ENCODE results near the gene LHX4. TPM values are rescaled to one million over a fixed set of nuclear protein-coding genes. Genes with fewer than 3 reads are reported as not detected.

The LHX4 gene
- polyA plus RNA-seq, 6 donors from 2014 or later, result 0.12 to 0.42 (median 0.23) TPM; not detected in 1

GRCh38 chr1:180246579-180246978 is 16.5 kb downstream of the LHX4 start:
- Mint-ChIP-seq H3K27ac (no peak overlapping the region), H3K27me3 (peaks cover 27 to 58% (median 53%) of the 10 kb centered on the region in 3 donors), H3K36me3 (no peaks in the 10 kb centered on the region), H3K4me3 (no peak overlapping the region), H3K9me3 (peaks cover 0 to 2% (median 0%) of the 10 kb centered on the region in 7 donors), H3K4me1 (peaks cover 0 to 3% (median 0%) of the 10 kb centered on the region in 3 donors)
- ATAC-seq (ENCODE audit: low read depth in 2 of 2) (no peak), DNase-seq (no peak)

GRCh38 chr1:180247061-180247460 is 17.0 kb downstream of the LHX4 start:
- Mint-ChIP-seq H3K27ac (no peak overlapping the region), H3K27me3 (peaks cover 27 to 57% (median 54%) of the 10 kb centered on the region in 3 donors), H3K9me3 (peaks cover 0 to under 1% (median 0%) of the 10 kb centered on the region in 7 donors), H3K36me3 (no peaks in the 10 kb centered on the region), H3K4me1 (peaks cover 0 to 3% (median 0%) of the 10 kb centered on the region in 3 donors), H3K4me3 (no peak overlapping the region)
- DNase-seq, result no peak
- no peak for ATAC-seq (ENCODE audit: low read depth in 2 of 2)

DNA sequence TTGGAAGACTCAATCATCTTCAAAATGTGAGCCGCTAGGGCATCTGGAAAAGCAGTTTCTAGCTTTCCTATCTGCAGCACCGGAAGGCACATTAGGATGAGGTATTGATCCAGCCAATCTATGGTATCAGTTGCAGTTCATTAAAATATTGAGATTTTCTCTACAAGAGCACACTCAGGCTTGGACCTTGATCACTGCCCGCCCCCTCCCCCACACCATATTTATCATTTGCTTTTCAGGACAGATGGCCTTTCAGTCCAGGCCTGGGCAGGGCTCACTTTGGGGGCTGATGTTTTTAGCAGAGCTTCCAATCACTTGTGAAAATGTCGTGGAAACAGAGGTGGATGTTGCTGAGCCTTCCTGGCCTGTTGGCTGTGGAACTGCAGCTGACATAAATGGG is 17.5 kb downstream of the LHX4 start:
- Mint-ChIP-seq H3K4me3 (no peak overlapping the region), H3K27ac (no peak overlapping the region), H3K9me3 (no peaks in the 10 kb centered on the region), H3K4me1 (peaks cover 0 to 3% (median 0%) of the 10 kb centered on the region in 3 donors), H3K27me3 (peaks cover 23 to 56% (median 54%) of the 10 kb centered on the region in 3 donors), H3K36me3 (no peaks in the 10 kb centered on the region)
- ATAC-seq (ENCODE audit: low read depth in 2 of 2) (no peak), DNase-seq (no peak)

DNA sequence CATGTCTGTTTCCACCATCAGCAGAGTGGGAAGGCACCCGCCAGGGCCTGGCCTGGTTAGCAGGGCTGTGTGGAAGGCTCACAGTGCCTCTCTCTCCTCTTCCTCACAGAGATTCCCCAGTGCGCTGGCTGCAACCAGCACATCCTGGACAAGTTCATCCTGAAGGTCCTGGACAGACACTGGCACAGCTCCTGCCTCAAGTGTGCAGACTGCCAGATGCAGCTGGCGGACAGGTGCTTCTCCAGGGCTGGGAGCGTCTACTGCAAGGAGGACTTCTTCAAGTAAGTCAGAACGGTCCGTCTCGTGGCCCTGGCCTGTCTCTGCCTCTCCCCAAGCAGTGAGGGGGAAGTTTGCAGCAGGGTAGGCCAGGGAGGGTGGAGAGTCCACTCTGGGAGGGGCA is 18.1 kb downstream of the LHX4 start:
- Mint-ChIP-seq H3K4me3 (no peak overlapping the region), H3K9me3 (no peaks in the 10 kb centered on the region), H3K27me3 (peaks cover 26 to 56% (median 51%) of the 10 kb centered on the region in 3 donors), H3K4me1 (peaks cover 0 to 3% (median 0%) of the 10 kb centered on the region in 3 donors), H3K36me3 (no peaks in the 10 kb centered on the region), H3K27ac (no peak overlapping the region)
- ATAC-seq (ENCODE audit: low read depth in 2 of 2) (no peak), DNase-seq (no peak)

DNA sequence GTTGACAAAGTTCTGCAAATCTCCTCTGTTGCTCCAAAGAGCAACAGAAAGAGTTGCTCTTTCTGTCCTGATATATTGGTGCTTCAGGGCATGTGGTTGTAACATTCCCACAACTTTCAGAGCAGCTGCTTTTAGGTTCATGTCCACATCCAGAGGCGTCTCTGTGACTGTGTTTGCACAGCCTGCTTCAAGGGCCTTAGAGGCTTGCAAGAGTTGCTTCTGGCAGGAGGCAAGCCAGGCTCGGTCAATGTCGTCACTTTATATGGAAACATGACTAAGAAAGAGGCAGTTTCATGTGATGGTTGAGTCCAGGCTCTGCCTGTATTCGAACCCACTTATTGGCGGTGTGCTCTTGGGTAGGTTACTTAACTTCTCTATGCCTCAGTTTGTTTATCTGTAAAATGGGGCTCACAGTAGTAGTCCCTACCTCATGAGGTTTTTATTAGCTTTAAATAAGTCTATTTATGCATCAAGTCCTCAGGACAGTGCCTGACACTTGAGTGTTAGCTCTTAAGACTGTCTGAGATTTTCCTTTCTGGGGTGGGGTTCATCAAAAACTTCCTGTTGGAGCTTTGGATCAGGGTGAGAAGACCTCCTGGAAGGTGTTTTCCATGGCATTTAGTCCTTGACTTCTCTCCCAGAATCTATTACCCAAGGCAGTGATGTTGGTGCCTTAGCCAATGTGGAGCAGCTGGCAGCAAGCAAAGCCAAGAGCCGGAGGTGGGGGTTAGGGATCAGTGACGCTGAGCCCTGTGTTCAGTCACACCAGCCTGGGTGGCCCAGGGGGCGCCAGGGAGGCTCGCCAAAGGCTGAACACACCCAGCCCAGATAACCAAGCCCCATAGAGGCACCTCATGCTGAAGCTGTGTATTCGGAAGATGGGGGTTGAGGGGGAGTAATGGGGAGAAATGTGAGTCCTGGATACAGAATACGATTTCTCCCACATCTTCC is 18.9 kb downstream of the LHX4 start:
- peak overlapping the region in 1 of 8 donors; percentile 29 for H3K4me3 Mint-ChIP-seq
- H3K27ac Mint-ChIP-seq, result no peak overlapping the region
- no peaks in the 10 kb centered on the region for H3K9me3 Mint-ChIP-seq
- no peak for DNase-seq
- peaks cover 0 to 3% (median 0%) of the 10 kb centered on the region in 3 donors for H3K4me1 Mint-ChIP-seq
- no peak for ATAC-seq (ENCODE audit: low read depth in 2 of 2)
- H3K27me3 Mint-ChIP-seq, result peaks cover 27 to 58% (median 50%) of the 10 kb centered on the region in 3 donors
- no peaks in the 10 kb centered on the region for H3K36me3 Mint-ChIP-seq

- Mint-ChIP-seq H3K4me3 (peak overlapping the region in 1 of 8 donors; percentile 67), H3K27me3 (peaks cover 21 to 55% (median 42%) of the 10 kb centered on the region in 3 donors), H3K27ac (no peak overlapping the region), H3K9me3 (no peaks in the 10 kb centered on the region), H3K4me1 (peaks cover 0 to 3% (median 0%) of the 10 kb centered on the region in 3 donors), H3K36me3 (no peaks in the 10 kb centered on the region)
- ATAC-seq (ENCODE audit: low read depth in 2 of 2) (no peak), DNase-seq (no peak)
These were observed 19.8 kb downstream of the LHX4 start for GRCh38 chr1:180249725-180250498.

- Mint-ChIP-seq H3K4me1 (no peaks in the 10 kb centered on the region), H3K9me3 (no peaks in the 10 kb centered on the region), H3K27me3 (peaks cover 22 to 53% (median 37%) of the 10 kb centered on the region in 3 donors), H3K27ac (no peak overlapping the region), H3K36me3 (no peaks in the 10 kb centered on the region), H3K4me3 (no peak overlapping the region)
- no peak for ATAC-seq (ENCODE audit: low read depth in 2 of 2)
- DNase-seq, result no peak
These were observed 20.4 kb downstream of the LHX4 start for GRCh38 chr1:180250499-180250770.

- H3K27ac Mint-ChIP-seq, result peak overlapping the region in 1 of 6 donors; percentile 46
- H3K4me1 Mint-ChIP-seq, result no peaks in the 10 kb centered on the region
- no peak for ATAC-seq (ENCODE audit: low read depth in 2 of 2)
- H3K4me3 Mint-ChIP-seq, result no peak overlapping the region
- H3K9me3 Mint-ChIP-seq, result peaks cover 0 to 2% (median 0%) of the 10 kb centered on the region in 7 donors
- H3K36me3 Mint-ChIP-seq, result no peaks in the 10 kb centered on the region
- peaks cover 22 to 54% (median 34%) of the 10 kb centered on the region in 3 donors for H3K27me3 Mint-ChIP-seq
- DNase-seq, result no peak
These were observed 20.9 kb downstream of the LHX4 start for GRCh38 chr1:180250883-180251509.

GRCh38 chr1:180251526-180252305 is 21.7 kb downstream of the LHX4 start:
- no peak overlapping the region for H3K4me3 Mint-ChIP-seq
- H3K9me3 Mint-ChIP-seq, result peaks cover 0 to 2% (median 0%) of the 10 kb centered on the region in 7 donors
- no peak for ATAC-seq (ENCODE audit: low read depth in 2 of 2)
- no peak for DNase-seq
- no peaks in the 10 kb centered on the region for H3K4me1 Mint-ChIP-seq
- no peaks in the 10 kb centered on the region for H3K36me3 Mint-ChIP-seq
- H3K27ac Mint-ChIP-seq, result peak overlapping the region in 1 of 6 donors; percentile 46
- H3K27me3 Mint-ChIP-seq, result peaks cover 24 to 61% (median 41%) of the 10 kb centered on the region in 3 donors

DNA sequence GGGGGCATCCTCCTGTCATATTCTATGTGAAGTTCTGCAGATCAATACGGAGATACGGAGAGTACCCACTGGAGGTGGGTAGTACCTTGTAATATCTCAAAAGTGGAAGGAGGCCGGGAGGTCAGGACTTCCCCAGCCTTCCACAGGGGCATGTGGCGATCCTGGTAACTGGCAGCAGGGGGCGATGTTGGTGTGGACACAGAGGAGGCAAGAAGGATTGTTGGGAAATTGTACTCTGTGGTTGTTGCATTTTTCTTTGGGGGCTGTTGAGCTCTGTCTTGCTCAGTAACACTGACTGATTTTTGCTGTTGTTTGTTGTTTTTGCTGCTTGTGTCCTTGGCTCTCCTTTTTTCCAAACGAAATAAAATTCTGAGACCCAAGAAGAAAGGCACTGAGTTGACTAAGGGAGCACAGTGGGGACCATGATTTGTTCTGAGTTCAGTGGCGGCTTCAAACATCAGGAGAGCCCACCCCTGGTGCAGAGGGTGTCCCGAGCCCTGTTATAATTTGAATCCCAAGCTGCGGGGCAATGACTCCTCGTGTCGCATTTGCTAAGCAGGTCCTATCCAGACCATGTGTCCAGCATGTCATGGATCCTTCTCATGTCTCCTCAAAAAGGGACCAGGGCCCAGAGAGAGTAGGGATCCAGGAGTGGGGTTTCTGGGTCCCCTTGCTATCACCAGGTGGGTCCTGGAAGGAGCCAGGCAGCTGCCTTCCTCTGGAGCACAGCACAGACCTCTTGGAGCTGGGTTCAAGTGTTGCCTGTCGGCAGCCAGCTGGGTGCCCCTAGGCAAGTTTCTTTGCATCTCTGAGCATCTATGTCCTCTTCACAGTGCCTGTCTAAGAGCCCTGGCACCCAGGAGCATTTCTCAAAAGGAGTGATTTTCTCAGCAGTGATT is 22.8 kb downstream of the LHX4 start:
- H3K27ac Mint-ChIP-seq, result no peak overlapping the region
- peaks cover 0 to 2% (median 0%) of the 10 kb centered on the region in 7 donors for H3K9me3 Mint-ChIP-seq
- H3K4me1 Mint-ChIP-seq, result no peaks in the 10 kb centered on the region
- ATAC-seq (ENCODE audit: low read depth in 2 of 2), result peak; percentile 32 to 43
- H3K4me3 Mint-ChIP-seq, result no peak overlapping the region
- no peak for DNase-seq
- peaks cover 34 to 69% (median 50%) of the 10 kb centered on the region in 3 donors for H3K27me3 Mint-ChIP-seq
- H3K36me3 Mint-ChIP-seq, result no peaks in the 10 kb centered on the region

DNA sequence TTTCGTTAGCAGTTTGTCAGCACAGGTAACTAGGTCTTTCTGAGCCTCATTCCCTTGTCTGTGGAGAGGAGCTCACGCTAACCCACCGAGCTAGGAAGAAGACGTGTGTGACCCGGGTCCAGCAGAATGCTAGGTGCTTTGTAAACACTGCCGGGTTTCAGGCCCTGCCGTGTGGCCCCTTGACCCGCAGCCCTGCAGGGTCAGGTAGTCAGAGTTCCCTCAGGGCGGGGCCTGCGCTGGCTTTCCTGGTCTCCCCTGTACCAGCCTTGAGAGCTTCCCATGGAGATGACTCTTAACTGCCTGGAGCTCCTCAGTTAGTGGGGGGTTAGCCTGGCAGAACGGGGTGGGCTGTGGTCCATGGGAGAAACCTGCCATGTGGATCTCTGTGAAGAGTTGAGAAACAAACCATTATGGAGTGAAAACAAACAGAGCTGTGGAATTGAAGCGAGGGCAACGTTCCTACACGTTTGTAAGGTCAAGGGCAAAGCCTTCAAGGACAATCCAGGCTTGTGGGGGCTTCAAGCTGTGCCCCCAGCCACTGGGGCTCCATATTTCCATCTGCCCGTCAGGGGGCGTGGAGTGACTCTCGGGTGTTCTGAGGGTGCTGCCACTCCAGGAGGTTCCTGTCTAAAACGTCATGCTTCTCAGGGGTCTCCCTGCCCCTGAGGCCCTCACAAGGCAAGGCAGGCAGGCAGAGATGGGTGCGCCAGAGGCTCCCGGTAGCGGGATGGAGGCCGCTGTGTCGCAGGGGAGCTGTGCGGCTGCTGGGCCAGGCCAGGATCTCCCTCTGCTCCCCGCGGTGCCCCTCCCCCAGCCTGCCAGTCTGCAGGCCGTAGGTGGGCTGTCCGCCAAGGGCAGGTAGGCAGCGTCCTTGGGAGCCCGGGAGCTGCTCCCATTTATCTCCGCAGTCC is 23.8 kb downstream of the LHX4 start:
- no peak for DNase-seq

More for the DNA sequence above, 23.8 kb downstream of the LHX4 start:
- H3K27ac Mint-ChIP-seq, result no peak overlapping the region
- H3K27me3 Mint-ChIP-seq, result peaks cover 41 to 79% (median 59%) of the 10 kb centered on the region in 3 donors
- no peak for ATAC-seq (ENCODE audit: low read depth in 2 of 2)
- peaks cover 0 to 2% (median 0%) of the 10 kb centered on the region in 7 donors for H3K9me3 Mint-ChIP-seq
- no peaks in the 10 kb centered on the region for H3K4me1 Mint-ChIP-seq
- no peak overlapping the region for H3K4me3 Mint-ChIP-seq
- no peaks in the 10 kb centered on the region for H3K36me3 Mint-ChIP-seq
